HG03469 (cell line): ENCODE data around the gene NCKAP5.

Experiments used
- ATAC-seq: cut with Tn5 transposase; IDR thresholded peaks from one replicate; pipeline ENCODE4 v1.9.1; 2021; ENCODE audit warnings: mild to moderate bottlenecking, moderate library complexity, moderate number of reproducible peaks; ENCODE audit not compliant: unreplicated experiment

Gene NCKAP5

DNA sequence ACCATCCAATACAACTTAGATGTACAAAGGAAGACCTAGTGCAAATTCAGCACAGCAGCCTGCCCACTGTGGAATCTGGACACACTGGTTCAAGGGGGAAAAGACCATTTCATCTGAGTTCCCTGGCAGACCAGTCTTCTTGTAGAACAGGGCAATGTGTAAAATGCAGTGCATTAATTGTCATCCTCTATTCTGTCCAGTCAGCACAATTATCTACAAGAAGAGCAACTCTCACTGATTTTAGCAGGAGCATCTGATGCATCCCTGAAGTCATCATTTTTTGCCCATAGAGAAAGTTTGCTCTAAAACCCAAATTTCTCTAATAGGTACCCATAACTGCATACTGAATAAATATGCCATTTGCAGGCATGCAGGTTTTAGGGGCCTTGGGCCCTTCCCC is 816.4 kb downstream of the NCKAP5 start:
- no peak for ATAC-seq

DNA sequence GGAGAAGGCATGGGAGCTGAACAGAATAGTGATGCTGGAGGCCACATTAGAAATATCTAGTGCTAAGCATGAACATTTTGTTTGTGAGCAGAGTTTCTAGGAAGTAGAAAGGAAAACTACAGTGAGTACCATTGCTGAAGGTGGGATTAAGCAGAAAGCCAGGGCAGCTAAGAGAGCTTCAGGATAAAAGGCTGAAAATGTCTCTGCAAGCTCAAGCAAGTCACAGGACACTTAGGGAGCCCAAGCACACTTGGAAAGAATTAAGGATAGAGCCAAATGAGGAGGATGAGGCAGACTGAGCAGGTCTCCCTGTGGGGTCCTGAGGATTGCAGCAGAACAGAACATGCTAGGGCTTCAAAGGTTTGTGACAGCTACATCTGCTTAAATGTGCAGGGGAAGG is 817.7 kb downstream of the NCKAP5 start:
- no peak for ATAC-seq

DNA sequence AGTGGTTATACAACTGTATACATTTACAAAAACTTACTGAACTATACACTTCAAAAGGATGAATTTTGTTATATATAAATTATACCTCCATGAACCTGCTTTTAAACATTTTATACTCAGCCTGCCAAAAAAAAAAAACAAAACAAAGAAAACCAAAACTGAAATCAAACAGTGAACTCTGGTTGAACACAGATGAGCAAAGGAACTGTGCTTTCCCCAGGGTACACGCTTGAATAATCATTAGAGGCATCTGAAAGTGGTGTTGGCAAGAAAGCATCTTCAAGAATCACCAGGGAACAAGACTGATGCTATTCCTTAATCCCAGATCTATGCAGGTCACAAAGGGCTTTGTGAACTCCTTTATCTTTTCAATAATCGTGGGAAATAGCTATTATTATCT is 821.2 kb downstream of the NCKAP5 start:
- peak; percentile 56 for ATAC-seq

GRCh38 chr2:132741754-132742153 is 826.5 kb downstream of the NCKAP5 start:
- no peak for ATAC-seq

DNA sequence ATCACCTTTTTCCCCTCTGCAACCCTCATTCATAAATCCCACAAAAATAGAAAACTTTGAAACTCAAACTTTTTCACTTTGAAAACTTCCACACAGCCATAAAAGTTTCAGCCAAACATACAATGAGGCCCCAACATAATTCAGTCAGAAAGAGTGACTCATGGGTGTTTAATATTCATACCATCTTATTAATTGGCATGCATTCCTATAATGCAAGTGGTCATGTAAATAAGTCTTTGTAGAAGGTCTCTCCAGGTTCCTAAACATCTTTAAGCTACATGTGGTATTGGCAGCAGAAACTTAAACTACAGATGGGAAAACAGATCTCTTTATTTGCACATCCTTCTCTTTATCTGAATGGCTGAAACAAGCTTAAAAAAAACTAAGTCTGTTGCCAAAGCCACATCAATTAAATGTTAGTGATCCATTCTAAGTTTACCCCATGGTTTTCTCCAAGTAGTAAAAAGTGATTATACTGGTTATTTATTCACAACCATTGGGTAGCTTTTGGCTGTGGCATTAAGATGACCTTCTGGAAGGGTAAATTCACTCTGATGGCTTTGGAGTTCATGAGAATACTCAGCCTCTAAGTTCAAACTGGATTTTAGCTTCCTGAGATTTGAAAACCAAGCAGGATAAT is 828.1 kb downstream of the NCKAP5 start:
- no peak for ATAC-seq

DNA sequence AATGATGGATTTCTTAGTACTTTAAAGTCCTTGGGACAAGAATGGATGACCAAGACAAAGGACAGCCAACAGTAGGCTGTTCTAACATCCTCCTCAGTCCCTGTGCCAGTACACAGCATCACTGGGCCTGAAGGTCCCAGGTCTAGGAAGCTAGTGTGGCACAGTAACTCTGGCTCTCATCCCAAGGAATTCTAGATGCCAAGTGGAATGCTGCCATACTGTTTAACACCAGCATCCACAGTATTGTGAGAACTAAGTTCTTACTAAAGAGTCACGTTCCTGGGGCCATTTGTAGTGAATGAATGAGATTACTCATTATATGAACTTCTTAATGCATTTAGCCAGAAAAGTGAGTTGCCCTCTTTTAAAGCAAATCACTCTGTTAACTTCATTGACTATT is 830.0 kb downstream of the NCKAP5 start:
- no peak for ATAC-seq

DNA sequence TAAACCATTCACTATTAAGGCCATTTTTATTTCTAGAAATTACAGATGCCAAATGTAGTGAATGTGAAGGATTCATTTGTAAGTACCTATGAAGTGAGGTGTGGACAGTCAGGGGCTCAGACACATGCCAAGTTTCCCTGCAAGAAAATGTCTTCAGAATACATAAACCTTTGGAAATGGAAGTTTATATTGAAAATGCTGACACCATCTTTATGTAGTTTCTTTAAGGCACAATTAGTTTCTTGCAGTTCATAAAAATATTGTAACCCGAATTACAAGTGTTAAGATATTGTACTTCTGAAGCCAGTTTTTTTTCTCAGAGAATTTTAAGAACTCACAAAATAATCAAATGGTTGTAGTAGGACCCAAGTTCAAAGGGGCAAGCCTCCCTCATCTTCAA is 832.2 kb downstream of the NCKAP5 start:
- ATAC-seq: no peak

DNA sequence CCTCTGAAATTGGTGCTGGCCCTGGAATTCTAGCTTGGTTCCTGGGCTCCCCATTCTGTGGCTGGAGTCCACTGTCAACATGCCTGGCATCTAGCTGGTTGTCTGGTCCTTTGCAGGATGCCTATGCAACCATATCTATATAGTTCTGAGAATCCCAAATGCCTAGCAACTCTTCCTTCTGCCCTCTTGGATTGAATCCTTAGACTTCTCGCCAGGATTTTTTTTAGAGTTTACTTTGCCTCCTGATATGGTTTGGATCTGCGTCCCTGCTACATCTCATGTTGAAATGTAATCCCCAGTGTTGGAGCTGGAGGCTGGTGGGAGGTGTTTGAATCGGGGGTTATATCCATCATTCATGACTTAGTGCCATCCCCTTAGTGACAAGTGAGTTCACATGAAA is 833.3 kb downstream of the NCKAP5 start:
- no peak for ATAC-seq

DNA sequence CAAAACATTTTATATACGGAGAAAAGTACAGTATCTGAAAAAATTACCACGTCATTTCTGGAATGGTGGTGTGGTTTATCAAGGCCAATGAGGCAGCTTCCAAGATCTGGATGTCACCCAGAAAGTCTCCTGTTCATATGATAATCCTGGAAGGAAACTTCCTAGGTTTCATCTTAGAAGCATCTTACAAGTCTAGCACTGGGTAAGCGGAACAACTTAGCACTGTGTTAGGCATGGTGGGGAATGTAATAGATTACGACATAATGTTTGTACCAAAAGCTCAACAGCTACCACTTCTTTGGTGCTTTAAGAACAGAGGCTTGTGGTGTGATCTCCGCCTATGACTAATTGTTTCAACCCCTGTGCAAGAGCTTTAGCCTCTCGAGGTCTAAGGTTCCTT is 835.2 kb downstream of the NCKAP5 start:
- ATAC-seq: no peak

DNA sequence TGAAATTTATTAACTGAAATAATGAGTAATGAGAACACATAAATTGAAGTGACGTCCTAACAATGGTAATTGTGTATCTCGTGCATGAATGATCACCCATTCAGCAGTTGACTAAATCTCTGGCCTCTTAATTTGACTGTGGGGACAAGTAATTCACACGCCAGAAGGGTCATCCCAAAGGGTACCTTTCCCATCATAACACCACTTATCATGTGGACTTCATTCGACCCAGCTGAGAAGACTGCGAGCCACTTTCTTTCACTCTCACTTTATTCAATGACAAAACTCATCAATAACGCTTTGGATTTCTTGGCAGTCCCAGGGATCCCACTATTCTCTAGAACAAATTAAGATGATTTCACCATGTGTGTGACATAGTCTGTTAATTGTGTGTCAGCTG is 835.6 kb downstream of the NCKAP5 start:
- no peak for ATAC-seq

GRCh38 chr2:132731441-132731840 is 836.8 kb downstream of the NCKAP5 start:
- ATAC-seq: no peak

DNA sequence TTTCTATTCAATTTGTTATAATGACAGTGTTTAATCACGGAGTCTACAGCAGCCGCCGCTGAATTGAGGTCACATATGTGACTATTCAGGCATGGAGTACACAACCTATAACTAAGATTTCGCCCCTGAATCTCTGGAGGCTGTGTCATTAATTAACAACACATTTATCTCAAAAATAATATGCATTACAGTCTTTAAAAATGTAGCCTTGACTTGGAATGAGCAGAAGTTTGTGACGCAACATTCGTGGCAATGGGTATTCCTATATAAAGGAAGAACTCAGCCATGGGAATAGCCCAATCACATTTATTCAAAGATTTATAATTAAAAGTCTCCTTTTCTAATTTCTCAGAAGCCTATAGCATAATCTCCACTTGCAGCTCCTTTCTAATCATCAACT is 837.7 kb downstream of the NCKAP5 start:
- no peak for ATAC-seq

DNA sequence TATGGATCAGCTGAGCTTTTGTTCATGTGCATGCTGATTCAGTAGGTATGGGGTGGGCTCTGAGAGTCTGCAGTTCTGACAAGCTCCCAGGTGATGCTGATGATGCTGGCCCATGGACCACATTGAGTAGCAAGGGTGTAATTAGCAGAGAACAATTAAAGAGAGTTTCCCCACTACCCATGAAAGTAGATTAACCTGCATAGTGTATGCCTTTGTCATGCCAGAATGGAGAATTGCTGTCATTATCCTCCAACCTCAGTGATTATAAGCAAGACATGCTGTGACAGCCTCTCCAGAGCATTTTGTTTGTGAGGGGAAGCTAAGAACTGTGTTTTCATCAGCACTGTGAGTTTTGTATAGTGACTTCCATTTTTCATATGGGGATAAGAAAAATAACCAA is 838.7 kb downstream of the NCKAP5 start:
- no peak for ATAC-seq

DNA sequence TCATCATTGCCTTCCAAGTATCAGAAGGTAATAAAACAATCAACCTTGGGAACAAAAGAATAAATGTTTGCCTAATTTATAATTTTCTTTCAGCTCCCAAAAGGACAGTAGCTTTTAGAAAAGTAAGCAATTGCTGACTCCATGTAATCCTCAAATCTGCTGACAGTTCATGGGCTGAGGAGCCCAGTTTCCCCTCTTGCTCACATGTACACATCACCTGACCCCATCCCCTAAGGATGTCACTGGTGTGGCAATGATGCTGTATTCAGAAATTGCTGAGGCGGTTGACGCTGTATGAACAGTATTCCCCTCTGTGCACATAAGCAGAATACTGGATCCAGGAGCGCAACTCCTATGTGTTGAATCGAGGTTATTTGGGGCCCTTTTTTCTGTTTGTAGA is 842.1 kb downstream of the NCKAP5 start:
- ATAC-seq: no peak

DNA sequence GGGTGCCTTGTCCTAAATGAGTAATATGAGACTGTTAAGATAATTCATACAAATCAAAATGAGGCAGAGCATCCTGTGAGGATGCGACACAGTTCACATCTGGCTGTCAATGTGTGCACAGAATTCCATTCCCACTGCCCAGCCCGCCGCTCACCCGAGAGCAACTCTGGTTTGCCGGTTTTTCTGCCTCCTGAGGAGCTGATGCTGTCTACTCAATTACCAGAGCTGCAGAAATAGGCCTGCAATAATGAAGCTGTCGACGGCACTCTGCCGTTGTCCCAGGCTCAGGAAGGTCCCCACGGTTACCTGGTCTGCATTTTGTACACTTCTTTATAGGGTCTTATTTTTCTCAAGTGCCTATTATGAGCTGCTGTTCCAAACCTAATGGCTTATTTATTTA is 842.5 kb downstream of the NCKAP5 start:
- ATAC-seq: no peak

GRCh38 chr2:132725148-132725547 is 843.1 kb downstream of the NCKAP5 start:
- no peak for ATAC-seq

DNA sequence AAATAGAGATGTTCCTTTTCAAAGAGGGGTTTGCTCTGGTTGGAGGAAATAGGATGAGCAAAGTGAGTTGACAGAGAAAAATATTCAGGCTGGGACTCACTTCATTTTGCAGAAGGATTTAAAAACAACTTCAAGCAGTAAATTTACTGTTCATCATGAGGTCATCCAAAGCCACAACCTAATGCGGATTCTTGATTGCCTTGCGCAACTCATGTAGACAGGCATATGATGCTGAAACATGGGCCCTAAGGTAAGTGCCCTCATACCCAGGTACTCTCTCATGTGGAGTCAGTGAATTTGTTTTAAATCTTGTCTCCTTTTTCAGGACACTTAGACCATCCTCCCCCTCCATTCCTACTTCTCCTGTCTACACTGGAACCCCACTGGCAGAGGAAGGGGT is 846.3 kb downstream of the NCKAP5 start:
- no peak for ATAC-seq

DNA sequence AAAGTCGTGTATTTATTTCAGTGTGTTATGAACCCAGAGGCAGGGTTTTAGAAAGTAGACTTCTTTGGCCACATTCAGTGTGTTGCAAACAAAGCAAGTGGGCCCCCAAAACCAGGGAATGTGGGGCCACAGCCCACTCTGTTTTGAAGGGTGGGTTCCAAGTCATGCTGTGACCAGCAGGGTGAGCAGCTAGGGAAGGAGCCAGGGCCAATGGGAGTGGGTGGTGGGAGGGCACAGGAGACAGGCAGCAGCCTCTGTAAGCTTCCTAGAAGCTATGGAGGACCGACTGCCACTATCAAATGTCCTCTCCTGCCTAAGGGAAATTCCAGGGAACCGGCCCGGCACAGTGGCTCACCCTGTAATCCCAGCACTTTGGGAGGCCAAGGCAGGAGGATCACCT is 847.9 kb downstream of the NCKAP5 start:
- ATAC-seq: no peak

- ATAC-seq: no peak
These were observed 848.8 kb downstream of the NCKAP5 start for GRCh38 chr2:132719480-132719879.

DNA sequence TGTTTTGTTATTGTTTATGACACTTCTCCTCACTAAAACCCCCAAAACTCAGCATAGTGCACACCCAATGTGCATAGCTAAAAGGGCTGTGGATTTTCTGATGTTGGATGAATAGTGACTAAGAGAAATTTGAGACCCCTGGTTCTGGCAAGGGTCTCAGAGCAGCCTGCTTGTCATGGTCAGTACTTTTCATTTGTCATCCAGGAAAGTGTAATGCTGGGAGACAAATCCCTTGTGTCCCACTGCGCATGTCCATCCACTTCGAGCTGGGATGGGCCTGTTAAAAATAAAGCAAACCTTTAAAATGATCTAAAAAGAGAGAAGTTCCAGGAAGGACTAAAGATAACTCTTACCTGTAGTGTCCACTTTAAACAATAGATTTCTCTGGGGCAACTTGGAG is 851.3 kb downstream of the NCKAP5 start:
- ATAC-seq: no peak

DNA sequence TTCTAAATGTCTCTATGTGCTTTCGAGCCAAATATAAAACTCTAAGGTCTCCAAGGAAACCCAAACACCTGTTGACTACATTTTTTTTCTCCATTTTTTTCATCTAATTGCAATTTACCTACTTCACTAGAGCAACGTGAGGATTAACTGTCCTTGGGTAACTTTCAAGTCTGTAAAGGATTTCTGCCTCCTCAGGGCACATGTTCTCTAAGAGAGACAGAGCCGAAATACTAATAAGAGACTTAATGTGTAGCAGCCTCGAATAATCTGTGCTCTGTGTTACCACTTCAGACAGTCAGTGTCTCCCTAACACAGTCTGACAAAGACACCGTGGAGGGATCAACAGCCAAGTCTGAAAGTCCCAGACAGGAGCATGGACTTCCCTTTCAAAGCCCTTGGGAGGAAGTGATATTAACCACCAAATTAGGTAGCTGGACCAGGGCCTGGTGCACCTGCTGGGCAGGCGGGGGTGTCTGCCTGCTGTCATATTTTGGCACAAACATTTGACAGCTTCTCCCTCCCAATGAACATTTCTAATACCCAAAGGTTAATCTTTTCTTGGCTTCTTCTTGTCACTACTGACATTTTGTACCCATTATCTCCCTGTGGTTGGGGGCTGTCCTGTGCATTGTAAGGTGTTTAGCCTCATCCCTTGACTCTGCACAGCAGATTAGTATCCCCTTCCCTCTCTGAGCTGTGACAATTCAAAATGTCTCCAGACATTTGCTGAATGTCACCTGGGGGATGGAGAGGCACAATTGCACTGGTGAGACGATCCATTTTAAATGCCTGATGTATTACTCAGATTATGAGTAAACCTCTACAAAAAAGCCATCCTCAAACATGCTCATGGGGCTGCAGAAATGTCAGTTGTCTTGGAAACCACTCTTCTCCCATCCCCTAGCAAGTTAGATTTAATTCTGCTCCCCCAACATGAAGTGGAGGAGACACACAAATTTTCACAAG is 852.6 kb downstream of the NCKAP5 start:
- ATAC-seq: no peak

GRCh38 chr2:132703396-132703795 is 864.9 kb downstream of the NCKAP5 start:
- ATAC-seq: no peak
